Suprapubic skin (tissue), 3 donors: ENCODE results near the gene DCXR.

ENCODE experiments used
- CTCF ChIP-seq, 2 donors: fragments of 200-600 bp in 1 of 2; fragments of 450-650 bp in 1 of 2; sonication (generic) in 1 of 2; IDR thresholded peaks; one replicate each; pipeline ENCODE4 v1.5.1; 2016 to 2019; ENCODE audit warnings: antibody characterized with exemption in 2 of 2, mild to moderate bottlenecking in 1 of 2, moderate library complexity in 1 of 2
- EP300 ChIP-seq: sonication (generic); formaldehyde crosslinking; IDR thresholded peaks from one replicate; pipeline ENCODE4 v1.6.1; 2017; ENCODE audit warnings: antibody characterized with exemption

GRCh38 chr17:81986606-81987005 lies 50.9 kb downstream of the DCXR start:
- TF ChIP-seq CTCF (IDR thresholded peaks at IDR 0.05) (no peak), EP300 (no peak)
